ENCODE measurements around the gene PFKFB3.
"Not testable (repeated sequence)": the region's sequence is repeated elsewhere in the genome, so short reads cannot be mapped to it uniquely, and the experiment has no call there.

Gene PFKFB3

GRCh38 chr10:6202684-6203330 lies at the start of gene PFKFB3:
TSS of gene PFKFB3 (plus strand) at chr10:6202932. CDS start at chr10:6203261, 329 bp downstream.
- DNase-seq: peak; percentile 94
- in situ Hi-C loops (cut with MboI; ENCODE audit: low pct_unique_long_range_greater_than_20kb, low sequenced_read_pairs): loop anchor here (25.0 kb wide), 1 partner anchor 184 kb away; no protein-coding TSS in a partner anchor

GRCh38 chr10:6153845-6154244 lies 48.9 kb upstream of the PFKFB3 start:
- DNase-seq: no peak
- in situ Hi-C loops (cut with MboI; ENCODE audit: low pct_unique_long_range_greater_than_20kb, low sequenced_read_pairs): no loop called here

DNA sequence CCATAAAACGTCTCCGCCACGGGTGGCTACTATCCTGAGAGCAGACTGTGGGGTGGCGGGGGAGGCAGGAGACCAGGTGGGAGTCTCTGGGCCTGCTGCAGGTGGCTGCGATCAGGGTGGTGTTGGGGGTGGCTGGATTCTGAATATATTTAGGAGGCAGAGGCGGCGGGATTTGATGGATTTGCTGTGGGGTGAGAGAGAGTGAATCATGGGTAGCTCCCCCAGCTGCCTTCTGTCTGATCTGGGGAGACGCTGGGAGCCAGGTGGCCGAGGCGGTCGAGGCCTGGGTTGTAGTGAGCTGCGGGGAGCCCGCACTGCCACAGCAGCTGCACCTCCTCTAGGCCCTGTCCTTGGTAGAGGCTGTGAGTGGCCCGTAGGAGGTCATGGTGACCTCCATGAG lies 48.2 kb upstream of the PFKFB3 start:
- in situ Hi-C loops (cut with MboI; ENCODE audit: low pct_unique_long_range_greater_than_20kb, low sequenced_read_pairs): no loop called here
- DNase-seq: no peak

GRCh38 chr10:6158276-6158675 lies 44.5 kb upstream of the PFKFB3 start:
- in situ Hi-C loops (cut with MboI; ENCODE audit: low pct_unique_long_range_greater_than_20kb, low sequenced_read_pairs): no loop called here
- no peak for DNase-seq

GRCh38 chr10:6161921-6162320 lies 40.8 kb upstream of the PFKFB3 start:
- in situ Hi-C loops (cut with MboI; ENCODE audit: low pct_unique_long_range_greater_than_20kb, low sequenced_read_pairs): no loop called here

GRCh38 chr10:6162589-6163356 lies 40.0 kb upstream of the PFKFB3 start:
- DNase-seq: no peak
- in situ Hi-C loops (cut with MboI; ENCODE audit: low pct_unique_long_range_greater_than_20kb, low sequenced_read_pairs): no loop called here

More at GRCh38 chr10:6161921-6162320, 40.8 kb upstream of the PFKFB3 start:
- DNase-seq: no peak

- in situ Hi-C loops (cut with MboI; ENCODE audit: low pct_unique_long_range_greater_than_20kb, low sequenced_read_pairs): no loop called here
- DNase-seq: peak; percentile 87
Observed at GRCh38 chr10:6163364-6164270, 39.1 kb upstream of the PFKFB3 start.

DNA sequence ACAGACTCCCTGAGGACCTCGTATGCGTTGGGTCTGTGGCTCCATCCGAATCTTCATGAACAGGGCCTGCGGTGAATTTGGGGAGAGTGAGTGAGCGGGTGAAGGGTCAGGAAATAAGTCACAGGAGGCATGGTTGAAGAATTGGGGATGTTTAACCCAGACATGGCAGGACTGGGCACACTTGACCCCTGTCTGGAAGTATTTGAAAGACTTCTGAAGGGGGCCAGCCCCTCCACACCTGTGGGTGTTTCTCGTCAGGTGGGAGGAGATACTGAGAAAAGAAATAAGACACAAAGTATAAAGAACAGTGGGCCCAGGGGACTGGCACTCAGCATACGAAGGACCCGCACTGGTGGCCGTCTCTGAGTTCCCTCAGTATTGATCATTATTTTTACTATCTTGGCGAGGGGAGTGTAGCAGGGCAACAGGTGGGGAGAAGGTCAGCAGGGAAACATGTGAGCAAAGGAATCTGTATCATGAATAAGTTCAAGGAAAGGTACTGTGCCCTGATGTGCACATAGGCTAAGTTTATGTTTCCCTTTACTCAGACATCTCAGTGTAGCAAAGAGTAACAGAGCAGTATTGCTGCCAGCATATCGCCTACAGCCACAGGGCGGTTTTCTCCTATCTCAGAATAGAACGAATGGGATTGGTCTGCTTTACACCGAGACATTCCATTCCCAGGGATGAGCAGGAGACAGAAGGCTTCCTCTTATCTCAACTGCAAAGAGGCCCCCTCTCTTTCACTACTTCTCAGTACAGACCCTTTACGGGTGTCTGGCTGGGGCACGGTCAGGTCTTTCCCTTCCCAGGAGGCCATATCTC lies 38.2 kb upstream of the PFKFB3 start:
- in situ Hi-C loops (cut with MboI; ENCODE audit: low pct_unique_long_range_greater_than_20kb, low sequenced_read_pairs): no loop called here
- no peak for DNase-seq

DNA sequence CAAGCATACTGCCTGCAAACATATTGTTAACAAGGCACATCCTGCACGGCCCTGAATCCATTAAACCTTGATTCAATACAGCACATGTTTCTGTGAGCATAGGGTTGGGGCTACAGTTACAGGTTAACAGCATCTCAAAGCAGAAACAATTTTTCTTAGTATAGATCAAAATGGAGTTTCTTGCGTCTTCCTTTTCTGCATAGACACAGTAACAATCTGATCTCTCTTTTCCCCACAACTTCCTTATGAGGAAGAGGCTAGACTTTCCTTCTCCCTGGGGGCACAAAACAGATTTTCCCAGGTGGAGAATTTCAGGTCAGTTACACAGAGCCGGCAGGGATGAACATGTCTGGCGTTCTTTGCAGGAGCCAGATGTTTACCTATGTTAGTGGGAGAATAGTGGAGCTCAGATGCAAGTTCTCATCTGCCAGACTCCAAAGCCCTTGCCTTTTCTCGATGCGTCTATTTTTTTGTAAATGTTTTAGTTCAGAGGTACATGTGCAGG lies 37.5 kb upstream of the PFKFB3 start:
- in situ Hi-C loops (cut with MboI; ENCODE audit: low pct_unique_long_range_greater_than_20kb, low sequenced_read_pairs): no loop called here
- no peak for DNase-seq

DNA sequence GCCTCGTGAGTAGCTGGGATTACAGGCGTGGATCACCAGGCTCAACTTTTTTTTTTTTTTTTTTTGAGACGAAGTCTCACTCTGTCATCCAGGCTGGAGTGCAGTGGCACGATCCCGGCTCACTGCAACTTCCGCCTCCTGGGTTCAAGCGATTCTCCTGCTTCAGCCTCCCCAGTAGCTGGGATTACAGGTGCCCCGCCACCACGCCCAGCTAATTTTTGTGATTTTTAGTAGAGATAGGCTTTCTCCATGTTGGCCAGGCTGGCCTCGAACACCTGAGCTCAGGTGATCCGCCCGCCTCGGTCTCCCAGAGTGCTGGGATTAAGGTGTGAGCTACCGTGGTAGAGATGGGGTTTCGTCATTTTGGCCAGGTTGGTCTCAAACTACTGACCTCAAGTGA lies 36.8 kb upstream of the PFKFB3 start:
- in situ Hi-C loops (cut with MboI; ENCODE audit: low pct_unique_long_range_greater_than_20kb, low sequenced_read_pairs); DNase-seq: not testable (repeated sequence)

DNA sequence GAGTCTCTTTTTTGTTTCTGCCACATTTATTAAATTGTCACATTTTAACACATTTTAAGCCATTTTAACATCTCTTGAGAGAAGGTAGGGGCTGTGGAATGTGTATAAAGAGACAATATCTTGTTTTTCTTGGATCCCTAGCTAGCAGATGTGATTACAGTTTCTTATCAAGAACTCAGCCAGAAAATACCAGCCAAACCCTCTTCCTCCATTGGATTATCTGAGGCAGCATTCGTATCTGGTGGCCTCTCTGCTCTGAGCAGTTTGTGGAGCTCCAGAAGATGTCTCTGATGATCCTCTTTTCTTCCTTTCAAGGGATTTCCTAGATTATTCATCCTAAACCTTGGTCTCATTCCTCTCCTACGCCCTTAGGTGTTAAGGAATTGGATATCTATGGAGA lies 35.3 kb upstream of the PFKFB3 start:
- no peak for DNase-seq
- in situ Hi-C loops (cut with MboI; ENCODE audit: low pct_unique_long_range_greater_than_20kb, low sequenced_read_pairs): no loop called here

- DNase-seq: no peak
- in situ Hi-C loops (cut with MboI; ENCODE audit: low pct_unique_long_range_greater_than_20kb, low sequenced_read_pairs): no loop called here
Observed at GRCh38 chr10:6168084-6168483, 34.6 kb upstream of the PFKFB3 start.

GRCh38 chr10:6170638-6171037 lies 32.1 kb upstream of the PFKFB3 start:
- in situ Hi-C loops (cut with MboI; ENCODE audit: low pct_unique_long_range_greater_than_20kb, low sequenced_read_pairs): no loop called here
- no peak for DNase-seq

DNA sequence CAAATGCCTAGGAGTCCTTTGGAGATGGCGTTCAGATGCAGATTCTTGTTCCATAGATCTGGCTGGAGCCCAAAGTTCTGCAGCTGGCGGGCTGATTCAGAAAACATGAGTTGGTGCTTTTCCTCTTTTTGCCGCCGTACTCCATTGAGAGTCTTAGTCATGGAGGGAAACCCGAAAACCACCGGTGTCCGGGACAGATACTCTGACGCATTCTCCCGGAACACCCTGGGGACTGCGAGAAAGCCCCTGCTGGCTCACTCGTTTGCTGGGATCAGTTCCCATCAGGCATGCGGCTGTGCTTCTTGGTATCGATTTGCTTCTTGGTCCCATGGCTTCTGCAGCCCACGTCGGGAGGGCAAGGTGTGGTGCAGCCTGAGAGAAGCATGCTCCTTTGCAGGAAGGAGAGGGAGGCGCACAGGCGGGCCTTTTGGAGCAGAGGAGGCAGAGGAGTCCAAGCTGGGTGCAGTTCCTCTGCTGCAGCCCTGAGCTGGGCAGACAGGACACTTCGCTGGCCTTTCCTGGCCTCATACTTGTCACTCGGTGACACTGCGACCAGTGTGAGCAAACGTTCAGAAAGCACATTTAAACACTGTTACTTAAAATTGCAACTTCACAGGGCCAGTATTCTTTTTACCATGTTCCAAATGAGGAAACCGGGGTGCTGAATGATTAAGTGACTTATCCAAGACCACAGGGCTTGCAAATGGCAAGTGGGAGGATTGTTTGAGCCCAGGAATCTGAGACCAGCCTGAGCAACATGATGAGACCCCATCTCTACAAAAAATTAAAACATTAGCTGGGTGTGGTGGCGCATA lies 30.6 kb upstream of the PFKFB3 start:
- in situ Hi-C loops (cut with MboI; ENCODE audit: low pct_unique_long_range_greater_than_20kb, low sequenced_read_pairs): no loop called here
- peak; percentile 82 for DNase-seq

- in situ Hi-C loops (cut with MboI; ENCODE audit: low pct_unique_long_range_greater_than_20kb, low sequenced_read_pairs): no loop called here
- DNase-seq: peak; percentile 66
Observed at GRCh38 chr10:6173203-6173602, 29.5 kb upstream of the PFKFB3 start.

DNA sequence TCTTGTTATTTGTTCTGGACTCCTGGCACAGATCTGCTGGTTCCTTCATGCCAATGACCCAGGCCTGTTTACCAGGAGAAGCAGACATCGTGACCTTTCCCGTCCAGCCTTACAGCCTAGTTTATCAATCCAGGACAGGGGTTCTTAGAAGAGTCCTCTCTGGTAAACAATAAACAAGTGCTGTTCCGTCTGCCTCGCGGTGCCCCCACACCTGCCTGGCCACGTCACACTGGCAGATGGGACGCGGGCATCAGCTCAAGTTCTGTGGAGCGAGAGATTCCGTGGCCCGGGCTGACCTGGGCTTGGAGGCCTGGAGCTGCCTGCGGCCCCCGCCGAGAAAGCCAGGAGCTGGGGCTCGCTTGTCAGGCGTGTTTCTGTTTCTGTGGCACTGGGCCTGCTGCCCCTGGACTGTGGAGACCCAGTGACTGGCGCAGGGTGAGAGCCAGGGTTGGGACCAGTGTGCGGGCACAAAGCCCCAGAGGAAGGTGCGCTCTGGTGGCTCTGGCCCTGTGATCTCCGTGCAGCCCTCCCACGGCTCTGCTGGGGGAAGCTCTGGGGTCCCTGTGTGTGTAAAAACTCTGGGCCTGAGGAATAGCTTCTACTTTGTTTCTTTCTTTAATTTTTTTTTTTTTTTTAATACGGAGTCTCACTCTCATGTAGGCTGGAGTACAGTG lies 28.4 kb upstream of the PFKFB3 start:
- DNase-seq: no peak
- in situ Hi-C loops (cut with MboI; ENCODE audit: low pct_unique_long_range_greater_than_20kb, low sequenced_read_pairs): no loop called here

GRCh38 chr10:6175329-6176055 lies 27.2 kb upstream of the PFKFB3 start:
- DNase-seq: no peak
- in situ Hi-C loops (cut with MboI; ENCODE audit: low pct_unique_long_range_greater_than_20kb, low sequenced_read_pairs): no loop called here
